Mesenchymal stem cell (in vitro differentiated cells and primary cell): ENCODE measurements around the gene PEF1.

Experiments
- DNase-seq: peaks from one replicate; pipeline ENCODE4 v3.0.0-alpha.2; 2013
- H2AFZ ChIP-seq: one replicate; pipeline ENCODE4 v1.6.1; 2013; ENCODE audit warnings: low read depth, mild to moderate bottlenecking, control low read depth, inconsistent platforms, low read length, moderate library complexity
- H2AK5ac ChIP-seq: 2 replicates; pipeline ENCODE4 v1.6.1; 2013; ENCODE audit warnings: low read length, moderate library complexity, mild to moderate bottlenecking, inconsistent platforms; ENCODE audit not compliant: severe bottlenecking
- H2BK120ac ChIP-seq: one replicate; pipeline ENCODE4 v1.6.1; 2013; ENCODE audit warnings: low read depth, mild to moderate bottlenecking, inconsistent platforms, low read length, moderate library complexity
- H2BK12ac ChIP-seq, 2 experiments: one replicate each; pipeline ENCODE4 v1.6.1; 2013; ENCODE audit warnings: inconsistent platforms in 2 of 2, low read length in 2 of 2, mild to moderate bottlenecking in 2 of 2, moderate library complexity in 2 of 2, control low read depth in 1 of 2
- H2BK15ac ChIP-seq: one replicate; pipeline ENCODE4 v1.6.1; 2013; ENCODE audit warnings: mild to moderate bottlenecking, low read depth, inconsistent platforms; ENCODE audit not compliant: poor library complexity, severe bottlenecking
- H2BK5ac ChIP-seq: 2 replicates; pipeline ENCODE4 v1.6.1; 2013; ENCODE audit warnings: low read depth, mild to moderate bottlenecking, low read length, control low read depth, inconsistent platforms; ENCODE audit not compliant: poor library complexity, severe bottlenecking
- H3K14ac ChIP-seq, 2 experiments: one replicate each; pipeline ENCODE4 v1.6.1; 2013; ENCODE audit warnings: inconsistent platforms in 2 of 2, low read length in 2 of 2, control low read depth in 1 of 2, mild to moderate bottlenecking in 1 of 2, moderate library complexity in 1 of 2
- H3K18ac ChIP-seq, 2 experiments: one replicate each; pipeline ENCODE4 v1.6.1; 2013; ENCODE audit warnings: inconsistent platforms in 2 of 2, low read length in 2 of 2, control low read depth in 1 of 2, low read depth in 1 of 2, mild to moderate bottlenecking in 1 of 2
- H3K23ac ChIP-seq, 2 experiments: one replicate each; pipeline ENCODE4 v1.6.1; 2013; ENCODE audit warnings: inconsistent platforms in 2 of 2, low read length in 2 of 2, mild to moderate bottlenecking in 2 of 2, moderate library complexity in 2 of 2, control low read depth in 1 of 2
- H3K27ac ChIP-seq: 2 replicates; pipeline ENCODE4 v1.5.1; 2013; ENCODE audit warnings: mild to moderate bottlenecking, moderate library complexity, low read length, control low read depth, inconsistent platforms; ENCODE audit not compliant: poor library complexity, severe bottlenecking
- H3K27me3 ChIP-seq, 2 experiments: 2 replicates each; pipeline versions ENCODE4 v1.6.1 to v1.7.0; 2013; ENCODE audit warnings: low read length in 2 of 2, mild to moderate bottlenecking in 2 of 2, moderate library complexity in 2 of 2, control low read depth in 1 of 2, inconsistent platforms in 1 of 2; ENCODE audit not compliant: control insufficient read depth in 1 of 2, insufficient read depth in 1 of 2
- H3K36me3 ChIP-seq, 2 experiments: 2 replicates each; pipeline versions ENCODE4 v1.6.1 to v1.7.0; 2013; ENCODE audit warnings: low read length in 2 of 2, control low read depth in 1 of 2, inconsistent platforms in 1 of 2, low read depth in 1 of 2, mild to moderate bottlenecking in 1 of 2; ENCODE audit not compliant: insufficient read depth in 2 of 2, control insufficient read depth in 1 of 2
- H3K4ac ChIP-seq, 2 experiments: one replicate each; pipeline ENCODE4 v1.6.1; 2013; ENCODE audit warnings: inconsistent platforms in 2 of 2, low read length in 2 of 2, mild to moderate bottlenecking in 2 of 2, moderate library complexity in 2 of 2, control low read depth in 1 of 2, low read depth in 1 of 2
- H3K4me1 ChIP-seq: 2 replicates; pipeline ENCODE4 v1.6.1; 2013; ENCODE audit warnings: low read depth, low read length, control low read depth; ENCODE audit not compliant: control insufficient read depth, insufficient read depth
- H3K4me2 ChIP-seq: 2 replicates; pipeline ENCODE4 v1.6.1; 2013; ENCODE audit warnings: low read length, mild to moderate bottlenecking, inconsistent platforms; ENCODE audit not compliant: poor library complexity, severe bottlenecking
- H3K4me3 ChIP-seq, 2 experiments: 2 replicates each; pipeline versions ENCODE4 v1.5.1 to v1.7.0; 2013; ENCODE audit warnings: low read length in 2 of 2, mild to moderate bottlenecking in 2 of 2, control low read depth in 1 of 2, low read depth in 1 of 2; ENCODE audit not compliant: insufficient read depth in 1 of 2
- H3K79me1 ChIP-seq: replicated peaks from 2 replicates; pipeline ENCODE4 v1.6.1; 2013; ENCODE audit warnings: mild to moderate bottlenecking, control low read depth, low read length, inconsistent platforms; ENCODE audit not compliant: poor library complexity, severe bottlenecking
- H3K9ac ChIP-seq: 2 replicates; pipeline ENCODE4 v1.7.0; 2013; ENCODE audit warnings: mild to moderate bottlenecking, low read length, moderate library complexity
- H3K9me3 ChIP-seq: 2 replicates; pipeline ENCODE4 v1.7.0; 2013; ENCODE audit warnings: mild to moderate bottlenecking, low read length; ENCODE audit not compliant: control insufficient read depth
- H4K8ac ChIP-seq: one replicate; pipeline ENCODE4 v1.6.1; 2013; ENCODE audit warnings: inconsistent platforms, mild to moderate bottlenecking, low read length, moderate library complexity
- H4K91ac ChIP-seq: one replicate; pipeline ENCODE4 v1.6.1; 2013; ENCODE audit warnings: mild to moderate bottlenecking, low read length, inconsistent platforms
- WGBS: methylation state at CpG from one replicate; pipeline ENCODE4 v1.1.7; 2013; ENCODE audit warnings: mixed read lengths; 5-methylcytosine and 5-hydroxymethylcytosine counted together

Gene PEF1

DNA sequence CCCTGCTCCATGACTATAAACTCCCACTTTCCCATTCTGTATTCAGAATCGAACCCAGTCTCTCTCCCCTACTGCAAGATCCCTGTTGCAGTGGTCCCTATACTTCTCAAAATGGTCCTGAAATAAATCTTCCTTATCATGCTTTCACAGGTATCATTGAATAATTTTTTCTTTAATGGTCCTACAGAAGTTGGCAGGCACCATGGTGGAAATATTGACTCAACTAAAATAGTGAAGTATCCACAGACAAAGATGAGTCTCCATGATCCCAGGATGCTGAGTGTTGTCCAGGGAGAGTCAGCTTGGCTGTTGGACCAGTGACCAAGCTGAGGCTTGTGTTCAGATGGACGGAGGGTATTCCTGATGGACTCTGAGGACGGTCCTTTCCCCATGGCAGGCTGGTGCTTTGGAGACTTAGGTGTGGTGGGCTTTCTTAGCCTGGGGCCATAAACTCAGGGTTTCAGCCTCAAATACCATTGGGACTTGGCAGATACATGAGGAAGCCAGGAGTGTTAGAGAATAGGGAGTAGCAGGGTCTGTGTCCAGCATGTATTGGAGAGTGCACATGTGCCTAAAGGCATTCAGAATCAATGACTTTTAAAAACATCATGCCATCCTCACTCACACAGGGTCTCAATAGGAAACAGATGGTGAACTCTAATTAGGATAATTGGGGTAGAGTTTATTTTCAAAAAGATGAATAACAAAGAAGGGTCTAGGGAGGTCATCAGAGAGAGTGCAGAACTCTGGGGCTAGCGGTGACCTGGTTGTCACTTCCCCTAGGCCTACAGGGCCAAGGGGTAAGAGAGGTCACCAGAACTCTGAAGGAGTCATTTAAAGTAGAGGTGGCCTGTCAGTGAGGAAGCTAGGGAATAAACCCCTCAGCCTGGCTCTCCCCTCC is 48.6 kb downstream of the PEF1 start:
- Histone ChIP-seq H3K14ac (no peak overlapping the region), H4K91ac (no peak overlapping the region), H3K9ac (no peak overlapping the region), H4K8ac (no peak overlapping the region), H2BK15ac (no peak overlapping the region), H3K36me3 (no peaks in the 10 kb centered on the region), H3K79me1 (no peaks in the 10 kb centered on the region), H3K4me1 (peaks cover 11% of the 10 kb centered on the region), H3K27ac (no peak overlapping the region), H3K4ac (no peak overlapping the region), H3K9me3 (no peaks in the 10 kb centered on the region), H2BK12ac (no peak overlapping the region), H2AK5ac (no peak overlapping the region), H3K18ac (no peak overlapping the region), H2BK5ac (no peak overlapping the region), H2BK120ac (no peak overlapping the region), H3K27me3 (no peaks in the 10 kb centered on the region), H3K4me2 (no peak overlapping the region), H2AFZ (no peak overlapping the region), H3K23ac (no peak overlapping the region), H3K4me3 (no peak overlapping the region)
- DNase-seq, result no peak
- 85% methylated on average over 4 of the region's 4 CpGs for WGBS

- 41% methylated on average over 10 of the region's 10 CpGs for WGBS
- Histone ChIP-seq H3K23ac (no peak overlapping the region), H2BK12ac (no peak overlapping the region)
Observed at GRCh38 chr1:31593770-31594632, 50.7 kb downstream of the PEF1 start.

GRCh38 chr1:31593136-31593665 is 51.5 kb downstream of the PEF1 start:
- Histone ChIP-seq H3K27me3 (peaks cover 0 to 3% of the 10 kb centered on the region in 2 experiments), H3K4me3 (no peak overlapping the region), H3K27ac (no peak overlapping the region), H3K23ac (no peak overlapping the region), H3K9me3 (no peaks in the 10 kb centered on the region), H3K9ac (no peak overlapping the region), H3K14ac (no peak overlapping the region), H2BK5ac (no peak overlapping the region), H2BK12ac (no peak overlapping the region), H2BK15ac (no peak overlapping the region), H3K4me1 (peaks cover 28% of the 10 kb centered on the region), H2AK5ac (peak overlapping the region; percentile 40), H3K36me3 (peaks cover 0 to 4% of the 10 kb centered on the region in 2 experiments), H3K79me1 (no peaks in the 10 kb centered on the region), H4K8ac (no peak overlapping the region), H2AFZ (no peak overlapping the region), H2BK120ac (no peak overlapping the region), H3K4me2 (no peak overlapping the region), H3K4ac (no peak overlapping the region), H4K91ac (no peak overlapping the region), H3K18ac (no peak overlapping the region)
- WGBS, result 74% methylated on average over 4 of the region's 5 CpGs
- DNase-seq, result no peak

More at GRCh38 chr1:31593770-31594632, 50.7 kb downstream of the PEF1 start:
- no peaks in the 10 kb centered on the region for H3K9me3 ChIP-seq
- H3K4me3 ChIP-seq, result no peak overlapping the region
- no peak overlapping the region for H3K4me2 ChIP-seq
- H2BK5ac ChIP-seq, result no peak overlapping the region
- no peak overlapping the region for H3K4ac ChIP-seq
- H3K4me1 ChIP-seq, result peaks cover 20% of the 10 kb centered on the region
- H2BK120ac ChIP-seq, result no peak overlapping the region
- H3K27ac ChIP-seq, result no peak overlapping the region
- H3K36me3 ChIP-seq, result no peaks in the 10 kb centered on the region
- H3K18ac ChIP-seq, result no peak overlapping the region
- H2AFZ ChIP-seq, result no peak overlapping the region
- H4K8ac ChIP-seq, result no peak overlapping the region
- peaks cover 0 to 3% of the 10 kb centered on the region in 2 experiments for H3K27me3 ChIP-seq
- H3K9ac ChIP-seq, result no peak overlapping the region
- H2AK5ac ChIP-seq, result no peak overlapping the region
- H3K79me1 ChIP-seq, result no peaks in the 10 kb centered on the region
- no peak overlapping the region for H3K14ac ChIP-seq
- peak; percentile 68 for DNase-seq
- no peak overlapping the region for H4K91ac ChIP-seq
- H2BK15ac ChIP-seq, result no peak overlapping the region

- no peak for DNase-seq
- no peak overlapping the region for H4K91ac ChIP-seq
Observed at GRCh38 chr1:31592132-31592531, 52.5 kb downstream of the PEF1 start.

More at GRCh38 chr1:31592132-31592531, 52.5 kb downstream of the PEF1 start:
- Histone ChIP-seq H3K18ac (no peak overlapping the region), H3K4me3 (no peak overlapping the region), H3K14ac (no peak overlapping the region), H3K4me2 (no peak overlapping the region), H2BK120ac (no peak overlapping the region), H3K4ac (no peak overlapping the region), H2AK5ac (peak overlapping the region; percentile 78), H3K4me1 (peaks cover 35% of the 10 kb centered on the region), H2AFZ (no peak overlapping the region), H3K23ac (no peak overlapping the region), H3K27ac (peak overlapping the region; percentile 21), H2BK5ac (peak overlapping the region; percentile 22), H4K8ac (no peak overlapping the region), H2BK12ac (no peak overlapping the region), H3K9ac (no peak overlapping the region), H3K79me1 (no peaks in the 10 kb centered on the region), H2BK15ac (no peak overlapping the region), H3K27me3 (peaks cover 0 to 3% of the 10 kb centered on the region in 2 experiments), H3K36me3 (peaks cover 0 to 12% of the 10 kb centered on the region in 2 experiments), H3K9me3 (no peaks in the 10 kb centered on the region)
